ENCODE measurements around the gene TNFAIP8.

TNFAIP8 gene

DNA sequence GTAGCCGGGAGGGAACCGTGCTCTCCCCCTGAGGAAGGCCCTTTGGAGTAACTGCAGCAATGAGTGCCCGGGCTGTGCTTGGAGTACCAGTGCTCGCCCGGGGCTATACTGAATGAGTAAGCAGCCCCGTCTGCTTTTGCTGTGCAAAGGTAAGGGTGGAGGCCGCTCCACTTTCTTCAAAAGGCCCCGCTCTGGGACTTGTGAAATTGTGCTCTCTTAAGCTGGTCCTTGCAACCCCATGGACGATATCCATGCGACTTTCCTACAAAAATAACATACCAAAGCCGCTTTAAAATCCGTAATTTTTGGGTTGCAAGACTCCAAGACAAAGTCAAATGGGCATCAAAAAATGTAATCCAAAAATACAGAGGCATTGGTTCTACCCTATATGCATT is 578 bp upstream of the TNFAIP8 start:
- H3K27ac ChIP-seq (ENCODE audit: poor library complexity, severe bottlenecking), result peak overlapping the region; percentile 51
- peak overlapping the region; percentile 37 for H3K4me3 ChIP-seq (ENCODE audit: severe bottlenecking)
- H3K27me3 ChIP-seq (ENCODE audit: insufficient read depth, poor library complexity, severe bottlenecking), result no peaks in the 10 kb centered on the region
- TF ChIP-seq, protein P1, sequence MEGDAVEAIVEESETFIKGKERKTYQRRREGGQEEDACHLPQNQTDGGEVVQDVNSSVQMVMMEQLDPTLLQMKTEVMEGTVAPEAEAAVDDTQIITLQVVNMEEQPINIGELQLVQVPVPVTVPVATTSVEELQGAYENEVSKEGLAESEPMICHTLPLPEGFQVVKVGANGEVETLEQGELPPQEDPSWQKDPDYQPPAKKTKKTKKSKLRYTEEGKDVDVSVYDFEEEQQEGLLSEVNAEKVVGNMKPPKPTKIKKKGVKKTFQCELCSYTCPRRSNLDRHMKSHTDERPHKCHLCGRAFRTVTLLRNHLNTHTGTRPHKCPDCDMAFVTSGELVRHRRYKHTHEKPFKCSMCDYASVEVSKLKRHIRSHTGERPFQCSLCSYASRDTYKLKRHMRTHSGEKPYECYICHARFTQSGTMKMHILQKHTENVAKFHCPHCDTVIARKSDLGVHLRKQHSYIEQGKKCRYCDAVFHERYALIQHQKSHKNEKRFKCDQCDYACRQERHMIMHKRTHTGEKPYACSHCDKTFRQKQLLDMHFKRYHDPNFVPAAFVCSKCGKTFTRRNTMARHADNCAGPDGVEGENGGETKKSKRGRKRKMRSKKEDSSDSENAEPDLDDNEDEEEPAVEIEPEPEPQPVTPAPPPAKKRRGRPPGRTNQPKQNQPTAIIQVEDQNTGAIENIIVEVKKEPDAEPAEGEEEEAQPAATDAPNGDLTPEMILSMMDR (IDR thresholded peaks at IDR 0.05; ENCODE audit: poor library complexity, severe bottlenecking), result no peak
- H3K9me3 ChIP-seq (ENCODE audit: severe bottlenecking), result no peaks in the 10 kb centered on the region
- peaks cover 36% of the 10 kb centered on the region for H3K4me1 ChIP-seq (ENCODE audit: insufficient read depth, poor library complexity, severe bottlenecking)
- no peaks in the 10 kb centered on the region for H3K36me3 ChIP-seq (ENCODE audit: low read depth)
- DNase-seq (ENCODE audit: low spot score) (peak; percentile 92), ATAC-seq (ENCODE audit: low read depth) (peak; percentile 88)

DNA sequence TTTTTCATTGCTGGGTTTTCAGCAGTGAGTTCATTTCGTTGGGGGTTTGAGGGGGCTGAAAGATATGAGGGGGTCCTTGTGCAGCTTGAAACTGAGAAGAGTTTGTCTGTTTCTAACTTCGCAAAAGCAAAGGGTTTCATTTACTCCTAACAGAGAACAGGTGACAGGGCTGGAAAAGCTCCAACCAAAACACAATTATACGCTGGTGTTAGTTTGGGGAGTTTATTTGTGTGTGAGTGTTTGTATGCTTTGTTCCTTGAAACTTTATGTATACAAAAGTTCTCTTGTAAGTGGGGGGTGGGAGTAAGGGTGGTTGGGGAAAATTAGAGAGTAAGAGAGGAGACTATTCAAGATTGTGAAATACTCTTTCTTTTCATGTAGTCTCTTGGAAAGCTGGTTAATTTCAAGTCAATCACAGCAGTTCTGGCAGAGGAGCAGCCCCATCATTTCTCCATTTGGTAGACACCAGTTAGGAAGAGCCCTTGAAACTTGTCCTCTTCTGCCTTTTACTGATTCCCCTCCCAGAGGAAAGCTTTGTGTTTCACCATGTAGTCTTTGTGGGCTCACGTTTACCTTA is 881 bp downstream of the TNFAIP8 start:
- H3K27me3 ChIP-seq (ENCODE audit: insufficient read depth, poor library complexity, severe bottlenecking), result no peaks in the 10 kb centered on the region
- TF ChIP-seq, protein P1 (IDR thresholded peaks at IDR 0.05; ENCODE audit: poor library complexity, severe bottlenecking), result no peak
- peaks cover 51% of the 10 kb centered on the region for H3K4me1 ChIP-seq (ENCODE audit: insufficient read depth, poor library complexity, severe bottlenecking)
- DNase-seq (ENCODE audit: low spot score) (no peak), ATAC-seq (ENCODE audit: low read depth) (no peak)
- H3K36me3 ChIP-seq (ENCODE audit: low read depth), result no peaks in the 10 kb centered on the region
- no peaks in the 10 kb centered on the region for H3K9me3 ChIP-seq (ENCODE audit: severe bottlenecking)
- H3K27ac ChIP-seq (ENCODE audit: poor library complexity, severe bottlenecking), result peak overlapping the region; percentile 51
- peak overlapping the region; percentile 37 for H3K4me3 ChIP-seq (ENCODE audit: severe bottlenecking)

DNA sequence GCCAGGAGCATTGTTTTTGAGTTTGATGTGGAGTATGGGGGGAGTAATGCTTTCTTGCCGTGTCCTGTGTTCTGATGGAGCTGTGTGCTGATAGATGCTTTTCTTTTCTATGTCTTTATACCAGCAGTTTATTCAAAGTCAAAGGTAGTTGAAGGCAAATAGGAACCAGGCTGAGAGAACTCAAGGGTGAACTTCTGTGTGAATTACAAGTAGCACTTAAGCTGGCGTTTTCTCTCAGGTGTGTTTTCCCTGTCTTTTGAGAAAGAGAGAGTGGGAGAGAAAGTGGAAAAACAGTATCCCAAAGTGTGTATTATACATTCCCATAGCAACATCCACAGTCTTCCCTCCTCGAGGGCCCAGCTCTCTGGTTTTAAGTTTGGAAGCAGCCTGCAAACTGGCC is 1.5 kb downstream of the TNFAIP8 start:
- Histone ChIP-seq H3K4me1 (ENCODE audit: insufficient read depth, poor library complexity, severe bottlenecking) (peaks cover 56% of the 10 kb centered on the region), H3K36me3 (ENCODE audit: low read depth) (no peaks in the 10 kb centered on the region), H3K9me3 (ENCODE audit: severe bottlenecking) (no peaks in the 10 kb centered on the region), H3K27me3 (ENCODE audit: insufficient read depth, poor library complexity, severe bottlenecking) (no peaks in the 10 kb centered on the region), H3K27ac (ENCODE audit: poor library complexity, severe bottlenecking) (peak overlapping the region; percentile 51), H3K4me3 (ENCODE audit: severe bottlenecking) (no peak overlapping the region)
- TF ChIP-seq, protein P1 (IDR thresholded peaks at IDR 0.05; ENCODE audit: poor library complexity, severe bottlenecking), result no peak
- ATAC-seq (ENCODE audit: low read depth) (no peak), DNase-seq (ENCODE audit: low spot score) (no peak)

DNA sequence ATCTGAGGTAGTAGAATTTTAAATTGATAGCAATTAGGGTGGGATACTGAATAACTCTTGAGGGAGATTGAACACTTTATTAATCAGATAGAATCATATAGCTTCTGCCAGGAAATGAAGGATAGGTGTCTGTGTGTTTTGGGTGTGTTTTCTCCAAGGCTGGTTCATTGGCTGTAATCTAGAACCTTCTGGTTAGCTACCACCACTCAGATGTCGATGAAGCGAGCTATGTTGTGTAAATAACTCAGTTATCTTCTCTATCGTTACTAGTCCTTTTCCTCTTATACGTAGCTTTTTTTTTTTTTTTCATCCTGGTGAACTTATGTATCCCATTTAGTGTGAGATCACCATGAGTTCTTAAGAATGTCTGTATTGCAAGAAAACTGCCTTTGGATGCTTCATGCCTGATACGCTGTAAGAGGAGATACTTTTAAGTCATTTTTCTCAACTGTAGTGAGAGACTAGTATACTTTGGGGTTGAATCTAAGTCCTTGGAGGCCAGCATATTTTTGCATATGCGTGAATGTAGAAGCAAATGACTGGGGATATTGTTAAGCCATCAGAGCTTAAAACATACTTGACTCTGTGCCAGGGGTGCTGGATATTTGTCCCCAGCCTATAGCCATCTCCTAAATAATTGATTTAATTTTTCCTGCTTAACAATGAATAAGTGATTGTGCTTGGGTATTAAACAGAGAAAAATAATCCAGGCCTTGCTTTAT is 2.1 kb downstream of the TNFAIP8 start:
- Histone ChIP-seq H3K4me1 (ENCODE audit: insufficient read depth, poor library complexity, severe bottlenecking) (peaks cover 56% of the 10 kb centered on the region), H3K27ac (ENCODE audit: poor library complexity, severe bottlenecking) (no peak overlapping the region), H3K9me3 (ENCODE audit: severe bottlenecking) (no peaks in the 10 kb centered on the region), H3K27me3 (ENCODE audit: insufficient read depth, poor library complexity, severe bottlenecking) (no peaks in the 10 kb centered on the region), H3K4me3 (ENCODE audit: severe bottlenecking) (no peak overlapping the region), H3K36me3 (ENCODE audit: low read depth) (no peaks in the 10 kb centered on the region)
- DNase-seq (ENCODE audit: low spot score), result no peak
- no peak for ATAC-seq (ENCODE audit: low read depth)
- TF ChIP-seq, protein P1 (IDR thresholded peaks at IDR 0.05; ENCODE audit: poor library complexity, severe bottlenecking), result no peak

DNA sequence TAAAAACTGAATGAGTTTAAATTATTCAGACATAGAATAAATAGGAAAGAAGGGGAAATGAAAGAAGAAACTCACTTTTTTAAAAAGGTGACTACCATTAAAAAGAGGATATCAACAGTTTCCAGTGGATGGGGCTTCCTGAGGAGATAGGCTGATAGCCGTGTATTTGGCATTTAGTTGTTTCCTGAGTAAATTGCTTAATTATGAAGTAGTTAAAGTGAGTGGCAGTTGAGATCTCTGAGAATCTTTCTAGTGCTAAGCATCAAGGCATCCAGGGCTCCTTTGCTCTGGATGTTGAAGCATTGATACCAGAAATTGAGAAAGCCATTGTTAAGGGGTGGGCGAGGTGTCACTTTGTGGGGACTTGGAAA is 2.7 kb downstream of the TNFAIP8 start:
- ATAC-seq (ENCODE audit: low read depth) (no peak), DNase-seq (ENCODE audit: low spot score) (no peak)
- TF ChIP-seq, protein P1 (IDR thresholded peaks at IDR 0.05; ENCODE audit: poor library complexity, severe bottlenecking), result no peak
- Histone ChIP-seq H3K27me3 (ENCODE audit: insufficient read depth, poor library complexity, severe bottlenecking) (no peaks in the 10 kb centered on the region), H3K9me3 (ENCODE audit: severe bottlenecking) (no peaks in the 10 kb centered on the region), H3K36me3 (ENCODE audit: low read depth) (no peaks in the 10 kb centered on the region), H3K4me1 (ENCODE audit: insufficient read depth, poor library complexity, severe bottlenecking) (peaks cover 56% of the 10 kb centered on the region), H3K27ac (ENCODE audit: poor library complexity, severe bottlenecking) (no peak overlapping the region), H3K4me3 (ENCODE audit: severe bottlenecking) (no peak overlapping the region)
